T-helper 2 cell treated with Interferon-gamma antibody and Interleukin-4, amounts not matched to agents 100 ng/mL and 5 ng/mL, for 36 hours (primary cell): Measurements from ENCODE around the gene ANK3. TPM values are rescaled to one million over a fixed set of nuclear protein-coding genes. Genes with fewer than 3 reads are reported as not detected.

Experiments
- intact Hi-C: fragments of 100-400 bp; cut with micrococcal nuclease; formaldehyde crosslinking; loops from one replicate; pipeline ENCODE4 v1.15.1; 2023
- total RNA-seq: library from RNA; stranded (reverse); gene quantifications from 2 replicates; pipeline ENCODE4 v1.2.3, GENCODE V29; 2022

Gene ANK3
- total RNA-seq, 1 donor from 2014 or later = 14.7 TPM

- intact Hi-C loops = no loop called here
Measured at GRCh38 chr10:60282771-60283353, 106.8 kb downstream of the ANK3 start.

DNA sequence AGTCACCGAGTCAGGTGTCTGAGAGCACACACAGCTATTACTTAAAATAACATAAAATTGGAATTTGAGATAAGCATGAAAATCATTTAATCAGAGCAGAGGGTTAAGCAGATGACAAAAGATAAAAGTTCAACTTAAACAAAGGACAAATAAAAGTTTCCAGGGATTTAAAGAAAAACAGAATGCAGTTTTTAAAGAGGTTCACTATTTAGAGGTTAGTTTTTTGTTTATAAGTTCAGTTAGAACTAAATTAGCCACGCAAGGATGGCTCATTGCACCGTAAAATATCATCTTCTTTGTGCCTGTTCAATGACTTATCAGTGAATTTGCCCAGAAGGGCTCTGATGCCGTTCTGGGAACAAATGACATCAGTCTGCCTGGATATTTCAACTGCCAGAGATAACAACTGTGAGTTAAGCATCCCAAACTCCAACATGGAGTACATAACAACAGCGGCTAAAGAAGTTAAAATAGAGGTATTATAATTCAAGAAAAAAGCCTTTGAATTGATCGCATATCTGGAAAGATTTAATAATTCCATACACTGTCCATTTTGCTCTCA, 107.8 kb downstream of the ANK3 start:
- intact Hi-C loops = no loop called here

- intact Hi-C loops = no loop called here
Measured at GRCh38 chr10:60281331-60281730, 108.3 kb downstream of the ANK3 start.

DNA sequence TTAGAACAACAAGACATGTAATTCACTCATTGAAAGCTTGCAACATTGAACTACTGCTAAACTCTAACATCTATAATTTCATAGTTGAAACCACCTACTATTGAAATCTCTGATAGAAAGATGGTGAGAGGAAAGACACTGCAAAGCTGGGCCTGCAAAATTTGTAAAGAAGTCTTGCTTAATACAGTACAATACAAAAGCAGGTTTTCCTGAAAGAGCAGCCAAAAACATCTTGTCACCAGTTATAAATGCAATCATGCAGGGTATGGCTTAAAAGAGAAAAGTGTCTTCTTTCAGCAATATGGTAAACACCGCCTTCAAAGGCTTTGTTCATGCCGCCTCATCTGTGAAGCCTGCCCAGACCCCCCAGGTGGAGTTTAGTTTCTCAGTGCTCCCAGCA, 109.2 kb downstream of the ANK3 start:
- intact Hi-C loops = no loop called here

DNA sequence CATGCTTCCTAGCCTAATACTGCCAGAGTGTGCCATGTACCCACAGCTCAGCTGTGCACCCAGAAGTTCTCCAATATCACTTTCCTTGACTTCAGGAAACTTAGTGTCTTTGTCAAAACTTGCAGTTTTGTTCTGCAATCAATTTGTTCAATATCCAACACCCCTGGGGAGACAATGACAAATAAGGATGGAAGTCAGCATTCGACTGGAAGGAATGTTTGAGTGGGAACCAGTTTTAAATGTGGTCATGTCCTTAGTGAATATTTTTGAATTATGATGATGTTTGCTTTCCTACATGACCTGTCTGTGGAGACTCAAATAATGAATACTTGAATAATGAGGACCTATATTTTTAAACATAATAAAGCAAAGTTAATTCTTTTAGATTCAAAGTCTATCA, 112.0 kb downstream of the ANK3 start:
- intact Hi-C loops = no loop called here

DNA sequence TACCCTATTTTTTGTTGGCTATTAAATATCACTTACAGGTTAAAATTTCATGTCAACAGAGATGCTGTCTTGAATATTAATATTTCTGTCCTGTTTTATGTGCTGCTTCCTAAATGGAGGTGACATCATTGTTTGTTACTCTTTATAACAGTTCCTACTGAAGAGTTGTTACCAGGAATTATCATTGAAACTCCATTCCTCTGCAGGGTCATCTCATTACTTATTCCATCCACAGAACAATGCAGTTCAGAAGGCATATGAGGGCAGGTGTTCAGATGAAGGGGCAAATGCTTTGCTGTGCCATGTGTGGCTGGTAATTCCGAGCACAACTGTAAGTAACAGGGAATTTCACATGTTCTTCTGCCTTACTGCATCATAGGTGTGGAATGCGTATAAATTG, 113.4 kb downstream of the ANK3 start:
- intact Hi-C loops = no loop called here

DNA sequence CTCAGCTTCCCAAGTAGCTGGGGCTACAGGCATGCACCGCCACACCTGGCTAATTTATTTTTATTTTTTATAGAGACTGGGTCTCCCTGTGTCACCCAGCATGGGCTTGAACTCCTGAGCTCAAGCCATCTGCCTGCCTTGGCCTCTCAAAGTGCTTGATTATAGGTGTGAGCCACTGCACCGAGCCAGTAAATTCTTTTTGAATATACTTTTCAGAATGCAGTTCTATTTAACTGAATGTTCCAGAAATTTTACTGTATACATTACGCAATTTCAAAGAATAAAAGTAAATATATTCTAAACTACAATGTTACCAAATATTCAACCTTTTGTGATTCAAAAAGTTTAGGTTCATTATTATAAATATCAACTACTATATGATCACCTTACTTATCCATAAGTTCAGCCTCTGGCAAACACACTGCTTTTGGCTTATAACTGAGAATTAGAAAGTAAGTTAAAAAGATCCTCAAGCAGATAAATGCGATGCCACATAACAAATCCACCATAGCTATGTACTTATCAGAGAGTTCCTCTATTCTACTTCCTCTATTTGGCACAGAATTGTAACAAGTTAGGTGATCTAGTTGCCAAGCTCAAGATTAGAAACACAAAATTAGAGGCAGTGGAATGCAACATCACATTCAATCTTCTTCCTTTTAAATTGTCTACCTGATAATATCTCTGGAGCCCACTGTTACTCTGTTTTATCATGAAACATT, 118.2 kb downstream of the ANK3 start:
- intact Hi-C loops = no loop called here

GRCh38 chr10:60270426-60270825, 119.2 kb downstream of the ANK3 start:
- intact Hi-C loops = no loop called here

GRCh38 chr10:60267802-60268201, 121.9 kb downstream of the ANK3 start:
- intact Hi-C loops = no loop called here

DNA sequence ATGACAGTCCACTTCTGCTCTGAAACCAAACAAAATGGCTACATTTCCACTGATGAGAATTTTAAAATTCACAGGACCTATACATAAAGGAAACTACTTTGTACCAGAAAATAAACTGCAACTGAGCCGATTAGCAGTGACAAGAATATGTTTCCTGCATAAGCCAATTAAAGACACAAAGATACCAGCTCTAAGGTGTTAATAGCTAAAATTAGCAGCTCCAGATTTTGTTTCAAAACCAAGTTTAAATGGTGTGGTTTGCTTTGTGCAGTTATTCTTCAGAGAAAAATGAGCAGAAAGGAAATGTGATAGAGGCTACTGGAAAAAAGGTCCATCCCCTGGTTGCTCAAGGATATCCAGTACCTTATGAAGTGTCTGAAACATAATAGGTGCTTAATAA, 123.2 kb downstream of the ANK3 start:
- intact Hi-C loops = no loop called here

GRCh38 chr10:60262647-60263126, 127.0 kb downstream of the ANK3 start:
- intact Hi-C loops = no loop called here

GRCh38 chr10:60260321-60260720, 129.4 kb downstream of the ANK3 start:
- intact Hi-C loops = loop anchor here (2.0 kb wide), 2 partner anchors 22 to 518 kb away; partner anchors contain the start of gene CDK1

DNA sequence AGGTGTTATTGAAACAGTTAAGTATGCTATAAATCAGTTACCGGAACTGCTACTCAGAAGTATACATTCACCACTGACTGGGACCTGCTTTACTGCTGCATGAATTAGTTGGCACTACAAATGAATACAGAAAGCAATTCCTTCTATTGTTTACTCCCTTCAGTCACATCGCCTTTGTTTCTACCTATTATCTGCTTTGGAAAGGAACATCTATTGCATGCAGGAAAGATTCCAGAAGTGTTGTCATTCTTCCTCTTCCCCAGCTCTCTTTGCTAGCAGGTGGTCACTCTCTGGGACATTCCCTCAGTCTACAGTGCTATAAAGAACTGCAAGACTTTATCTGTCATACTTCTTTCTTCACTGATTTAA, 131.3 kb downstream of the ANK3 start:
- intact Hi-C loops = no loop called here

DNA sequence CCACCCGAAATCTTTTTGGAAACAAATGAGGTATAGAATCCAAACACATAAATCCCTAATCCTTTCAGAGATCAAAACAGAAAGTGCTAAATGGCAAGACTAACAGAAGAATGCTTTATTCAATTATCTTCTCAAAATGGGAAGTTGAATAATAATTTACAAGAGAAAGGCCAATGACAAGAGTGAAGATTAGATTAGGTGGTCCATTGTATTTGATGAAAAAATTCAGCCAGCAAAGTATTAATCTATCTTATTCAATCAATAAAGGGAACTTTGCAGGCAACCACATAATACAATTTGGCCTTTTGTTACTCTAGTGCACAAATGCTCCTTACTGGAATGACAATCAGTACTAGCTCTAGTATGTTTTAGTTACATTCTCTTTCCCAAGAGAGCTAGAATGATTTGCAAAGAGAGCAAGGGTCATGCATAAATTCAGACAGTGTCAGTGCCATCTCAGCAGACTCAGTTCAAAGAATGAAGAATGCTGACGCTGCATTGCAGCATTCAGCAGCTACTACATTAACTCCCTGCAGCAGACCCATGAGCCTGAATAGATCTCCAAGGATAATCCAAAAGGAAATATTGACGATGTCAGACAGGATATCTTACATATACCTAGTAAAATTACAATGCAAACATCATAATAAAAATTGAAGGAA, 131.8 kb downstream of the ANK3 start:
- intact Hi-C loops = no loop called here

DNA sequence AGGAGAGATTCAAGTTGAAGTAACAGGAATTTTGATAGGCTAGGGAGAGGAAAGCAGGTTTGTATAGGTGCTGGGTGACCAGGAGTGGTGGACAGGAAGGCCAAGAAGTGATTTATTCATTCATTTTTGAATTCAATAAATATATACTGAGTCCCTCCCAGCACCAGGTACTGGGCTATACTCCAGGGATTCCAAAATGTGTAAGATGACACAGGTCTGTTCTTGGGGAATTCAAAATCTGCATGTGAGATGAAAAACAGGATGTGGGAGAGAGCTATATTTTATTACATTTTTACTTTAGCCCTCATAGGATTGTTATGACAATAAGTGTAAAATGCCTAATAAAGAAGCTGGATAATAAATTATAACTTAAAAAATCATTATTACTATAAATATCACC, 134.9 kb downstream of the ANK3 start:
- intact Hi-C loops = no loop called here

DNA sequence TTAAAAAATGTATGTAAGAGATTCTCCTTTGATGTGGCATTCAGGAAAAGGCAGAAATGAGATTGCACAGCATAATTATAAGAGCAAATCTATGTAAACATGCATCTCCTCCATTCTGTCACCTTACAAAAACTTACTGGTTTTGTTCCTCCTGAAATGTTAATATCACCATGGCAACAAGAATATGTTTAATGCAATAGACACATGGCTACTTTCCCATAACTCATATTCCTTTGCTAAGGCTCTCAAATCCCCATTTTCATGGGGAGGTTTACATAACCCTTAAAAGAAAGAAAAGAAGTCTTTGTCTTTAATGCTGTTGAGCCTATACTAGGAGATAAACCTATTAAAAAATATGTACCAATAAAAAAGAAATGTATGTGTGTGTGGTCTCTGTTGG, 136.2 kb downstream of the ANK3 start:
- intact Hi-C loops = no loop called here

- intact Hi-C loops = no loop called here
Measured at GRCh38 chr10:60252688-60253087, 137.0 kb downstream of the ANK3 start.

DNA sequence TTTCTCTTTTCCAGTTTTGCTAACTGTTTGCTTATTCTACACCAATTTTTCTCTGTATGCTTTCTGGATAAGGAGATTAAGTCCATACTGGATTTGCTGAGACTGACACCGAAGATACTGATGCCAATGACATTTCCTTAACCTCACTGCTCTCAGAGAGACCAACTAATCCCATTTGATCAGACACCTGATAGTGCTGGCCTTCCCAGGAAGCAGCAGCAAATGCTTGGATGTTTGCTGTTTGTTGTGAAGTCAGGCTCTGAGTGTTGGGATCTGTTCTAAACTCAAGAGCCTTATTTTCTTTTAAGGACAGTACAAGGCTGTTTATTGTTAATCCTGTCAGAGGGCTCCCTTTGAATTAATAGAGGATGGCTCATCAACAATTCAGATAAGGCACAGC, 143.3 kb downstream of the ANK3 start:
- intact Hi-C loops = no loop called here

DNA sequence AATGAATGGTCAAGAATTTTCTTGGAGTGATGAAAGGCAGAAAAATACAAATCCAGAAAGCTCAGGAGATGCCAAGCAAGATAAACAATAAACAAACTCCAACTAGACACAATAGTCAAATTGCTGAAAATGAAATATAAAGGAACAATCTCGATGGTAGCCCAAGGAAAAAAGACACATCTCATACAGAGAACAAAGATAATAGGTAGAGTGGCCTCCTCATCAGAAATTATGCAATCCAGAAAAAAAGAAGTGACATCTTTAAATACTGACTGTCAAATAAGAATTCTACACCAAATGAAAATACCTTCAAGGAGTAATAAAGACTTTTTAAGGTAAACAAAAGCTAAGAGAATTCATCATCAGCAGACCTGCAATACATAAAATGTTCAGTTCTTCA, 150.4 kb downstream of the ANK3 start:
- intact Hi-C loops = loop anchor here (2.0 to 10.0 kb wide), 6 partner anchors 22 to 538 kb away; partner anchors contain the start of genes CCDC6 and CDK1

GRCh38 chr10:60238759-60239100, 150.9 kb downstream of the ANK3 start:
- intact Hi-C loops = loop anchor here (2.0 to 10.0 kb wide), 6 partner anchors 22 to 539 kb away; partner anchors contain the start of genes CCDC6 and CDK1

DNA sequence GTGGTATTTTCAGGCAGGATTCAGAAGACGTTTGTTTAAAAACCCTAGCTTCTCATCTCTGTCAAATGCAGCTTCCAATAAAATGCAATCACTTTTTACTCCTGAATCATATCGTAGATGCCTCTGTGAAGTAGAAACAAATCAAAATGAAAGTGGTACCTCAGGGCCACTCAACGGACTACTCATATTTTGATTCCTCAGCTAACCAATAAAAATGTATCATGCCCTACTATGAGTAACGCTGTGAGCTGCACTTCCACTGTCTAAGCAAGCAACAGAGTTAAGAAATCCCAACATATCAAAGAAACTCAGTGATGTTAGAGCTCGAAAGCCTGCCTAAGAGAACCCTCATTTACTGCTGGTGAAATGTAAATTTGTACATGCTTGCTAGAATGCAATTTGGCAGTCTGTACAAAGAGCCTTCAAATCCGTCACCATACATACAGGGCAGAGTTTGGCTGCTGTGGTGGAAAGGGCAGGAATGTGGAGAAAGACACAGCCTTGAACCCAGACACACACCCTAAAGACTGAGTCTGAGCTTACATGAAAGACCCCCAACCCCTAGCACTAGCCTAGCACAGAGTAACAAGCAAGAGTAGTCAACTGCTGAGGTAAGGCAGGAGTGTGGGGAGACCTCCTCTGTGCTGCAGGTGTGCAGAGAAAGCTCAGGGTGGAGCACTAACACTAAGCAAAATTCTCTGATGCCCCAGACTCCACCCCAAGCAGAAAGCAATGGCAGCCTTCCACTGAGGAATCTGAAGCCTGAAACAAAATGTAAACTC, 151.5 kb downstream of the ANK3 start:
- intact Hi-C loops = loop anchor here (2.0 to 10.0 kb wide), 7 partner anchors 23 to 539 kb away; partner anchors contain the start of genes CCDC6 and CDK1
